SHP77 (cell line): ENCODE data around the gene PHAX.
"Not testable (repeated sequence)": the region's sequence is repeated elsewhere in the genome, so short reads cannot be mapped to it uniquely, and the experiment has no call there.

ENCODE experiments used
- DNase-seq, 2 experiments: peaks; one replicate each; lab custom pipeline; 2025; lab: John Stamatoyannopoulos, UW

The PHAX gene, protein sequence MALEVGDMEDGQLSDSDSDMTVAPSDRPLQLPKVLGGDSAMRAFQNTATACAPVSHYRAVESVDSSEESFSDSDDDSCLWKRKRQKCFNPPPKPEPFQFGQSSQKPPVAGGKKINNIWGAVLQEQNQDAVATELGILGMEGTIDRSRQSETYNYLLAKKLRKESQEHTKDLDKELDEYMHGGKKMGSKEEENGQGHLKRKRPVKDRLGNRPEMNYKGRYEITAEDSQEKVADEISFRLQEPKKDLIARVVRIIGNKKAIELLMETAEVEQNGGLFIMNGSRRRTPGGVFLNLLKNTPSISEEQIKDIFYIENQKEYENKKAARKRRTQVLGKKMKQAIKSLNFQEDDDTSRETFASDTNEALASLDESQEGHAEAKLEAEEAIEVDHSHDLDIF

DNA sequence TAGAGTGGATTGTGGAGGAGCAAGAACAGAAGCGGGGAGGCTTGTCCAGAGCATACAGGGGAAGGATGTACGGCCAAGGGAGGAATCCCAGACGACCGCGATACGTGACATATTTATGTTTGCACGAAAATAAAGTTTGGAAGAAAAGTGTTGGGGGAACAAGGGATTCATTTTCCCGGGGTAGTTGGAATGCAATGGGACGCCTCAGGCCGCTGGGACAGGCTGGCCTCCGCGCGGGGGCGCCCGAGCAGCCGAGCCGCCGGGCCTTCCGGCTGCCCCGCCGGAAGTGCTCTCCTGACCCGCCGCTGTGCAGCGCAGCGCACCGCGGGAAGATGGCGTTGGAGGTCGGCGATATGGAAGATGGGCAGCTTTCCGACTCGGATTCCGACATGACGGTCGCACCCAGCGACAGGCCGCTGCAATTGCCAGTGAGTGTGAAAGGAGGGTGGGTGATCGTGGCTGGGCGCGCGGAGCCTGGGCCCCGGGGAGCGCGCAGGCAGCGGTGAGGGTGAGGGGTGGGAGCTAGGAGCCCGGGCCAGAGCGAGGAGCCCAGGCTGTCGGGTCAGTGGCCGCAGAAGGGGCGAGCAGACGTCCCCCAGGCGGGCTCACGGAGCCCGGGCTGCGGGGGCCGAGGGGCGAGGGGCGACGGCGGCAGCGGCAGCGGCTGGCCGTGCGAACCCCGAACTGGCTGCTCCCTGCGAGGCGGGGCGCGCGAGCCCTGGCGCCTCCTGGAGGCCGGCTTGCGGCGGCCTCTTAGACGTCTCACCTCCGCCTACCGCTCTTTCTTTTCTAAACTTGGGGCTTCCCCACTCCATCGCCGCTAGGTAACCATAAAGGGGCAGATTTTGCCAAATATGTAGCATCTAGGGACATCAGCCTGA is at the start of gene PHAX:
Gene PHAX (plus strand): TSS at position 317 of the 881 bp plus-strand sequence. CDS start 16 bp downstream, at position 333.
- DNase-seq = peak; percentile 68 to 78

DNA sequence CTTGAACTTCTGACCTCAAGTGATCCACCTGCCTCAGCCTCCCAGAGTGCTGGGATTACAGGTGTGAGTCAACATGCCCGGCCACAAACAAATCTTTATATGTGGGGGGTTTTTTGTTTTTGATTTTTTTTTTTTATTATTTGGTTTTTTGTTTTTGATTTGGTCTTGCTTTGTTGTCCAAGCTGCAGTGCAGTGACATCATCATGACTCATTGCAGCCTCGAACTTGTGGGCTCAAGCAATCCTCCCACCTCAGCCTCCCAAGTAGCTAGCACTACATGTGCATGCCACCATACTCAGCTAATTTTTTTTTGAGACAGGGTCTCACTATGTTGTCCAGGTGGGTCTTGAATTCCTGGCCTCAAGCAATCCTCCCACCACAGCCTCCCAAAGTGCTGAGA is 48.1 kb upstream of the PHAX start:
- DNase-seq = no peak

DNA sequence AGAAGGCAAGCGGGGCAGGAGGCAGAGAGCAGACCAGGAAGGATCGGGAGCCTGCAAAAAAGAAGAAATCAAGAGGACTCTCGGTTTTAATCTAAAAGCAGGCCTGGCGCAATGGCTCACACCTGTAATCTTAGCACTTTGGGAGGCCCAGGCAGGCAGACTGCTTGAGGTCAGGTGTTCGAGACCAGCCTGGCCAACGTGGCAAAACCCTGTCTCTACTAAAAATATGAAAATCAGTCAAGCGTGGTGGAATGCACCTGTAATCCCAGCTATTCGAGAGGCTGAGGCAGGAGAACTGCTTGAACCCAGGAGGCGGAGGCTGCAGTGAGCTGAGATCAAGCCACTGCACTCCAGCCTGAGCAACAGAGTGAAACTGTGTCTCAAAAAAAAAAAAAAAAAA is 45.6 kb upstream of the PHAX start:
- not testable (repeated sequence) for DNase-seq

DNA sequence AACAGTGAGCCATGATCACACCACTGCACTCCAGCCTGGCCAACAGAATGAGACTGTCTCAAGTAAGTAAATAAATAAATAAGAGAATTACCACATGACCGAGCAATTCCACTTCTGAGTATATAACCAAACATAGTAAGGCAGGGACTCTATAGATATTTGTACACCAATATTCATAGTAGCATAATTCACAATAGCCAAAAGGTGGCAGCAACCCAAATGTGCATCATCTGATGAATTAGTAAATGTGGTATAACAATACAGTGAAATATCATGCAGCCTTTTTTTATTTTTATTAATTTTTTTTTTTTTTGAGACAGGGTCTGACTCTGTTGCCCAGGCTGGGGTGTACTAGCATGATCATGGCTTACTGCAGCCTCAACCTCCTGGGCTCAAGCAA is 38.8 kb upstream of the PHAX start:
- DNase-seq = no peak

DNA sequence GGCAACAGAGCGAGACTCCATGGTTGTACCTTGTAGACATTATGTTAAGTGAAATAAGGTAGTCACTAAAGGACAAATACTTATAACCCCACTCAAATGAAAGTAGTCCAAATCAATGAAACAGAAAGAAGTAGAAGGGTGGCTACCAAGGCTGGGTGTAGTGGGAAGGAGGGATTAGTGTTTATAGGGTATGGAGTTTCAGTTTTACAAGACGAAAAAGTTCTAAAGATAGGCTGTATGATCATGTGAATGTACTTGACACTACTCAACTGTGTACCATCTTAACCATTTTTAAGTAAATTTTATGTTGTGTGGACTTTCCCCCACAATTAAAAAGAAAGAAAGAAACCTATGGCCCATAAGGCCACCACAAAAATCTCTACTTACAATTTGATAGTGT is 37.9 kb upstream of the PHAX start:
- DNase-seq = no peak

DNA sequence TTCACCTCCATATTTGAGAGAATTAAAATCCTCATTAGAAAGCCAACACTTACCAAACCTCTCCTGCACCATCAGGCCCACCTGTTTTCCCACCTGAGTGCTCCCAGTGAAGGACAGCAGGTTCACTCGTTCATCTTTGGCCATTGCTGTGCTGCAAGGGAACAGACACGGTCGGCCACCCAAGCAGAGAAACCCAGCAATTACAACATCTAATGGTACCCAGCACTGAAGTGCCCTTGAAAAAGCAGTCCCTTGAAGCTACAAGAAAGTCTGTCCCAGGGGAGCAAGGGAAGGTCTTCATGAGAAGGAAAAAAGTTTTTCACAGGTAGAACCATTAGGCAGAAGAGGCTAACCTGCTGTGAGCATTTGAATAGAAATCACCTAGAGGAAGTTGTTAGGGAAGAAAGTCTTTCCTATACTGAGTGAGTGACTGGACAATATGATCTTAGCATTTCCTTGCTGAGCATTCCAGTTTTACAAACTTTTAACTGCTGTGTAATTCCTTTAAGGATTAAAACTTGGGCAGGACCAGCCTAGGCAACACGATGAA is 32.5 kb upstream of the PHAX start:
- no peak for DNase-seq

DNA sequence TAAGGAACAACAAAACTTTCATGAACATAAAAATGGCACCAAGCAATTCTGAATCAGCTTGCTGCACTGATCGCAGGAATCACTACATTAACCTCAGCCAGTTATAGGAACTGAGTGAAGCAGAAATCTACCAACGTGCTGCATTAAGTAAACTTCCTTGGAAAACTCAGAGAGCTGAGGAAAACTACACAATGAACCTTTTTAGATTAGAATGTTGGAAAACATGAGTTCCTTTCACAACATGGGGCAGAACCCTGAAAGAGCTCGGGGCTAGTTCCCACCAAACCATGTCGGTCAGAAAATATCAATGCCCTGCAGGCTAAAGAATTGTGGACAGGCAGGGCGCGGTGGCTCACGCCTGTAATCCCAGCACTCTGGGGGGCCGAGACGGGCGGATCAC is 25.1 kb upstream of the PHAX start:
- no peak for DNase-seq

DNA sequence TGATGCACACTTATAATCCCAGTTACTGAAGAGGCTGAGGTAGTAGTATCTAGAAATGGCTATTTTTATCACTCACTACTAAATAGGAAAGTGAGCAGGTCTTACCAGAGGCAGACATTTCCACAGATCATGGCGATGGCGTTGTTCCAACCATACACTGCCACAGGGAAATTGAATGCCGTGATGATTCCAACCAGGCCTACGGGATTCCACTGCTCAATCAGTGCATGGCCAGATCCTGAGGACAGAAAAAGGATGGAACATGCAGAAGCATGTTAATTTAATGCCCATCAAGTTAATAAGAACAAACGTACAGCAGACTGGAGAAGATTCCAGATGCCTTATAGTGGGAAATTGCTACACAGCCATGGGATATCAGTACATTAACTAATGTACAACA is 23.8 kb upstream of the PHAX start:
- no peak for DNase-seq

DNA sequence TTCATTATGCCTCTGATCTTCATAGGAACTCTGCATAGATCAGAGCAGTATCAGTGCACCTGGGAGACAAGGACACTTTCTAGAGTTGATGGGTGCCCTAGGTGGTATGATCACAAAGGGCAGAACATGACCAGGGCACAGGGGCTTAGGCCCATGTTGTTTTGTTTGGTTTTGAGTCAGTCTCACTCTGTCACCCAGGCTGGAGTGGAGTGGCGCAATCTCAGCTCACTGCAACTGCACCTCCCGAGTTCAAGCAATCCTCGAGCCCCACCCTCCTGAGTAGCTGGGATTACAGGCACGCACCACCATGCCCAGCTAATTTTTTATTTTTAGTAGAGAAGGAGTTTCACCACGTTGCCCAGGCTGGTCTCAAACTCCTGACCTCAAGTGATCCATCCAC is 23.3 kb upstream of the PHAX start:
- DNase-seq = no peak

DNA sequence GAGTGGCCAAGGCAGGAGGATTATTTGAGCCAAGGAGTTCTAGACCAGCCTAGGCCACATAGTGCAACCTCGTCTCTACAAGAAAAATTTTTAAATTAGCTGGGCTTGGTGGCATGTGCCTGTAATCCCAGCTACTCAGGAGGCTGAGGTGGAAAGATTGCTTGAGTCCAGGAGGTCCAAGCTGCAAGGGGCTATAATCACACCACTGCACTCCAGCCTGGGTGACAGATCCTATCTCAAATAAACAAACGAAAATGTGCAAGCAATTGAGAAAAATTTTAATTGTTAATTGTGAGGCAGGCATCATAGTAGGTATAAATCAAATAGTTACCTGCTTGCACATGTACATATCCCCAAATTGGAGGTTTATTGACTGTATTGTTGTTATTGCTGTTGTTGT is 21.0 kb upstream of the PHAX start:
- no peak for DNase-seq

DNA sequence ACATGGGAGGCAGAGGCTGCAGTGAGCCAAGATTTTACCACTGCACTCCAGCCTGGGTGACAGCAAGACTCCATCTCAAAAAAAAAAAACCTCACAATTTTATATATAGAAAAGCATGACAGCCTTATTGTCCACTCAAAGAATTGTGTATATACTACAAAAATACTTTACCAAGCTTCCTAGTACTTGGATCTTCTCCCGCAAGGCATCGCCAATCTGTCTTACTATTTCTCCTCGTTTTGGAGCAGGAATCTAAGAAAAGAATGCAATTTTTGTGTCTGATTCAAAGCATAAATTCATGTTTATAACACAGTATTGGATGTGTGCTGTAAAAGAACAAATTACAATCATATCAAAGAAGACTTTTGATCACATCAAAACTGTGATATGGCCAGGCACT is 17.0 kb upstream of the PHAX start:
- DNase-seq = no peak

DNA sequence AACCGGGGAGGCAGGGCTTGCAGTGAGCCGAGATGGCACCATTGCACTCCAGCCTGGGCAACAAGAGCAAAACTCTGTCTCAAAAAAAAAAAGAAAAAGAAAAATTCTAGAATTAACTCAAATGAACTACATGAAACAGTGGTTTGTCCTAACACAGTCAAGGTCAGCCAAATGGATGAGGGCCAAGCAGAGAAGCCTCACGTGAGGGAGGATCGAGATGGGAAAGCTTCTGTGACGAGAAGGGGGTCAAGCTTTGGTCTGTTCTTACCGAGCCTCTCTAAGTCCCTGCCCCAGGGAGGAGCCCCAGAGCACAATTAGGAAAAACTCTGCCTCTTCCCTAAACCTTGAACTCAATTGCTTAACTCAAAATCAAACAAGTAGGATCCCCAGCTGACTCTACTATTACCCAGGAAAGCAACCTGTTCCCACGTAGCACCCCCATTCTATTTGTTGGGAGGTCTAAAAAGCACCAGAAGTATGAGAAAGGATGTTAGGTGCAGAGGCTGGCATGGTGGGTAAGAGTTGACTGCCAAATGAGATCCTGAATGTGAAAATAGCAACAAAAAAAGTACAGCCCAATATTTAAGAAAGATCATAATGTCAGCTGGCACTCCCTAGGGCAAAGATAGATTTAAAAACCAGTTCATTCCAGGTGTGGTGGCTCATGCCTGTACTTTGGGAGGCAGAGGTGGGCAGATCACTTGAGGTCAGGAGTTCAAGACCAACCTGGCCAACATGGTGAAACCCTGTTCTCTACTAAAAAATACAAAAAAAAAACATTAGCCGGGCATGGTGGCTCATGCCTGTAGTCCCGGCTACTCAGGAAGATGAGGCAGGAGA is 13.0 kb upstream of the PHAX start:
- DNase-seq = no peak

DNA sequence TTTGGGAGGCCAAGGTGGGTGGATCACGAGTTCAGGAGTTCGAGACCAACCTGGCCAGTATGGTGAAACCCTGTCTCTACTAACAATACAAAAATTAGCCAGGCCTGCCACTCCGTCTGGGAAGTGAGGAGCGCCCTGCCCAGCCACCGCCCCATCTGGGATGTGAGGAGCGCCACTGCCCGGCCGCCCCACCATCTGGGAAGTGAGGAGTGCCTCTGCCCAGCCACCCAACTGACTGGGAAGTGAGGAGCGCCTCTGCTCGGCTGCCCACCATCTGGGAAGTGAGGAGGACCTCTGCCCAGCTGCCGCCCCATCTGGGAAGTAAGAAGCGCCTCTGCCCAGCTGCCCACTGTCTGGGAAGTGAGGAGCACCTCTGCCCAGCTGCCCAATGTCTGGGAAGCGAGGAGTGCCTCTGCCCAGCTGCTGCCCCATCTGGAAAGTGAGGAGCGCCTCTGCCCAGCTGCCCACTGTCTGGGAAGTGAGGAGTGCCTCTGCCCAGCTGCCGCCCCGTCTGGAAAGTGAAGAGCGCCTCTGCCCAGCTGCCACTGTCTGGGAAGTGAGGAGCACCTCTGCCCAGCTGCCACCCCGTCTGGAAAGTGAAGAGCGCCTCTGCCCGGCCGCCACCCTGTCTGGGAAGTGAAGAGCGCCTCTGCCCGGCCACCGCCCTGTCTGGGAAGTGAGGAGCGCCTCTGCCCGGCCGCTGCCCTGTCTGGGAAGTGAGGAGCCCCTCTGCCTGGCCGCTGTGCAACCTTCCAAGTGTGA is 11.0 kb upstream of the PHAX start:
- DNase-seq = no peak

DNA sequence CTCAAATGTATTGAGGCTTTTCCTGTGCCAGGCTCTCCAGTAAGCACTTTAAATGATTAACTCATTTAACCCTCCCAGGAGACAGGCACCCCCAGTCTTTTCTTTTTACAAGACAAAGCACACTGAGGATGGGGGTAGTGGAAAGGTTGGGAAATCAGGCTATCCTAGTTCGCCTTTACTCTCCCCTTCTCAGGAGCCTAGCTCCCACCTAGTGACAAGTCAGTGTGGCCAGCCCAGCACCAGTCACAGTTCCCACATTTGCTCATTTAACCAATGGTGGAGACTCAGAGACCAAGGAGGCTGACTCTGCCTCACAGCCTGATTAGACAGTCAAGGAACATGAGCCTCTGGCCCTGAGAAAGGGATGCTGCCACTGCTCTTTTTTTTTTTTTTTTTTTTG is 9.2 kb upstream of the PHAX start:
- no peak for DNase-seq

DNA sequence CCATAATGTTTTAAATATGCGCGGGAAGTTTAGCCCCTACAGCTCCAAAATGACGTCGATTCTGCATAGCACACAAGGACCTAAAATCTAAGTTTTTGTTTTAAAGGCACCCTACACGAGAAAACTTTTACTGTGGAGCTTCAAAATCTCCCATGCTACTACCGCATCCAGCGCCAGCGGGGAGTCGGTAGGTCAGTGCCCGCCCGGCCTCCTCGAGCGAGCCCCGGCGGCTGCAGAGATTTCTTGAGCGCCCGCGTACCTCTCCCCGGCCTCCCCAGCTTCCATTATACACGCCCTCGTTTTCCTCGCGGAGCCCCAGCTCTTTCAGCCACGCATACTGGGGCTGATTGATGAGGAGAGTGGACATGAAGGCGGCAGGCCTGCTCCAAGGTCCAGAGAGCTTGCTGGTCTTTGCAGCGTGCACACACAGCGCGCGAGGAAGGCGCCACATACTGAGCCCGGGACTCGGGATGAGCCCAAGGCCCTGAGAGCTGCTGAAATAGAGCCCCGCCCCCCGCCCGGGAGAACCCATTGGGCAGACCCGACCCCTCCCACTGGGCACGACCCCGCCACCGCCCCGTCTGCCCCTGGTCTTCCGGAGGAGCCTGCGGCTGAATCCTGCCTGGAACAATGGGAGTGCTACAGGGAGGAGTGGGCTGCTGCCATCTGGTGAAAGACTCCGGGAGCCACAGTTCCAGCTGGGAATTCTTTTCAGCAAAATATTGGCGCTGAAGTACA is 5.8 kb upstream of the PHAX start, which contains the start of gene ALDH7A1:
Gene ALDH7A1 (minus strand): TSS at position 472 of the 738 bp plus-strand sequence. CDS start 21 bp downstream, at position 451.
- peak; percentile 94 to 98 for DNase-seq

DNA sequence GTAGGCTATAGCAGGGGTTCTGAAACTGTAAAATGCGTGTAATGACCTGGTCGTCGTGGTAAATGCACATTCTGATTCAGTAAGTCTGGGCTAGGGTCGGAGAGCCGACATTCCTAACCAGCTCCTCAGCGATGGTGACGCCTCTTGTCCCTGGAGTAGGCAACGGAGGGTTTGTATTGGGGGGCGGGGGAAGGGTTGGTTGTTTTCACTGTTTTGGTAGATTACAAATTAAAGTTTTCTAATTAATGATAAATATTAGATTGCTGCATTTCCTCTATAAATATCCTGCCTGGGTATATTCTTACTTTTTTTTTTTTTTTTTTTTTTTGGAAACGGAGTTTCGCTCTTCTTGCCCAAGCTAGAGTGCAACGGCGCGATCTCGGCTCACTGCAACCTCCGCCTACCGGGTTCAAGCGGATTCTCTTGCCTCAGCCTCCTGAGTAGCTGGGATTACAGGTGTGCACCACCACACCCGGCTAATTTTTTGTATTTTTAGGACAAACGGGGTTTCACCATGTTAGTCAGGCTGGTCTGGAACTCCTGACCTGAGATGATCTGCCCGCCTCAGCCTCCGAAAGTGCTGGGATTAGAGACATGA is 5.2 kb upstream of the PHAX start:
- no peak for DNase-seq

DNA sequence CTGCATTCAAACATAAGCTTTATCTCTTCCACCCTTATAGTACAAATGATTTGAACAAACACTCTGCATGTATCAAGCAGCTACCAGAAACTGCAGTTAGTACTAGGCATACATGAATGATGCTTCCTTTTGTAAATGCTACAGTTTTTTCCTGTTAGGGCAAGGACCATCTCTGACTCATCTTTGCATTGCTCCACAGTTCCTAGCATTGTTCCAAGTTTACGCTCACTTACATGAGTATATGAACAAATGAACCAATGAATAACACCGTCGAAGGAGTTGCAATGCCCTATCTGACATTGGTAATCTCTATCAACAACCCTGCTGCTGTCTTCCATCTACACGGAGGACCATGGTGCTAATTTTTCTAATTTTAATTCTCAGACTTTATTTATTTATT is 3.6 kb upstream of the PHAX start:
- DNase-seq = no peak

DNA sequence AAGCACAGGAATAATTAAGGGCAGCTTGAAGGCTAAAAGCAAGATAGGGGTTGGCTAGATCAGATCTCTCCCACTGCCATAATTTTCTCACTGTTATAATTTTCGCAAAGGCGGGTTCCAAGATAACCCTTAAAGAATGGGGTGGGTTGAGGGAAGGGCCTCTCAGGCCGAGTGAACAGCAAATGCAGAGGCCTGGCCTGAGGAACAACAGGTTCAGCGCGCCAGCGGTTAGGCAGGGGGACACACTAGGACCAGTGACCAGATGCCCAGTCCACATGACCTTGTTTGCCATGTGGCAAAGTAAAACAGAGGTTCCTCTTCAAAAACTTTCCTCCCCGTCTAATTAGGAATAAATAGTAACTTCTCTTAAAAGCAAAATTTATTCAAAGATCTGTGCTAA is 1.2 kb upstream of the PHAX start:
- no peak for DNase-seq

DNA sequence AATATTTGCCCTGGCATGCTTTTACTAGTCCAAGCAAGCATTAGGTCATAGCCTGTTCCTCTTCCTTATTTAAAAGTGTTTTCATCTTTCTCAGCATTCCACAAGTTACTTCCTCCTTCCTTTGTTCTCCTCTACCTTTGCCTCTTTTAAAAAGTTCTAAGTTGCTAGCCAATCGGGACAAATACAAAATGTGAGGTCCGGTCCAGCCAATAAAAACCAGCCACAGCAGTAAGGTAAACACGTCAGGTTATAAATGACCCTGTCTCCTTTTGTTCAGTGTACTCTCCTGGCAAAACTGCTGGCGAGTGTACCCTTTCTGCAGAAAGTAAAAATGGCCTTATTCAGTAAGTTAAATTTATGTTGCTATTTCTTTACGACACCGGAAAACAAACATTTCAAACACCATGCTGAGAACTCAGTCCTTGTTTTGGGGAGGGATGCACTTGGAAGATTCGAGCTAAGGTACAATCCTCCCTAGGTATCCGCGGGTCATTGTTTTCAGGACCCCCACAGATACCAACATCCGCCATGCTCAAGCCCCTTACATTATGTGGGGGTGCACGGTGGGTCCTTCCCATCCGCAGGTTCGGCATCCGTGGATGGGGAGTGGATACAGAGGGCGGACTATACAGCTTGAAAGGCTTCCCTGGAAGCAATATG is 646 bp upstream of the PHAX start:
- peak in 1 of 2 experiments; percentile 28 for DNase-seq
